ENCODE data around the gene CTDSPL2. TPM values are rescaled to one million over a fixed set of nuclear protein-coding genes. Genes with fewer than 3 reads are reported as not detected.
A peak's percentile ranks its signal among the peaks of the same experiment; 100 is the strongest.
"Not testable (repeated sequence)": the region's sequence is repeated elsewhere in the genome, so short reads cannot be mapped to it uniquely, and the experiment has no call there.

CTDSPL2 gene
- total and polyA plus RNA-seq, 3 experiments from 2014 or later = 42.4 to 69.8 (median 63.0) TPM

GRCh38 chr15:44544745-44545144 lies 117.3 kb downstream of the CTDSPL2 start:
- ChIA-PET POLR2A (interaction anchor here (0.7 to 1.0 kb wide), 2 partner anchors 14 to 16 kb away, joined by 3 read pairs; no protein-coding TSS in a partner anchor), CTCF (interaction anchor here (2.0 kb wide), 1 partner anchor 8 kb away, joined by 16 read pairs; the partner anchor contains the start of gene EIF3J)
- peaks cover 45% of the 10 kb centered on the region for H3K4me1 ChIP-seq (ENCODE audit: insufficient read depth, low read length)
- Mint-ChIP-seq H3K4me3 (peak overlapping the region in 1 of 7 donors; percentile 32), H3K36me3 (peaks cover 3 to 54% (median 7%) of the 10 kb centered on the region in 3 donors), H3K4me1 (peaks cover 54 to 79% (median 74%) of the 10 kb centered on the region in 3 donors)
- H3K9me3 ChIP-seq (ENCODE audit: low read length); H3K27ac Mint-ChIP-seq; H3K27ac ChIP-seq (ENCODE audit: low read depth, low read length); DNase-seq; H3K4me3 ChIP-seq (ENCODE audit: low read length); H3K36me3 ChIP-seq (ENCODE audit: insufficient read depth, low read length); H3K9me3 Mint-ChIP-seq; H3K27me3 Mint-ChIP-seq; H3K27me3 ChIP-seq (ENCODE audit: insufficient read depth, low read length, poor library complexity, severe bottlenecking): not testable (repeated sequence)

GRCh38 chr15:44545913-44546802 lies 118.7 kb downstream of the CTDSPL2 start:
- Histone ChIP-seq H3K4me3 (ENCODE audit: low read length) (no peak overlapping the region), H3K4me1 (ENCODE audit: insufficient read depth, low read length) (peaks cover 36% of the 10 kb centered on the region), H3K36me3 (ENCODE audit: insufficient read depth, low read length) (peaks cover 3% of the 10 kb centered on the region), H3K9me3 (ENCODE audit: low read length) (no peaks in the 10 kb centered on the region), H3K27me3 (ENCODE audit: insufficient read depth, low read length, poor library complexity, severe bottlenecking) (no peaks in the 10 kb centered on the region), H3K27ac (ENCODE audit: low read depth, low read length) (no peak overlapping the region)
- peaks cover 58 to 81% (median 77%) of the 10 kb centered on the region in 3 donors for H3K4me1 Mint-ChIP-seq
- no peak for DNase-seq
- peak overlapping the region; percentile 9 to 59 (median 47) for H3K4me3 Mint-ChIP-seq
- POLR2A ChIA-PET = interaction anchor here (1.9 kb wide), 1 partner anchor 9 kb away, joined by 10 read pairs; the partner anchor contains the start of gene EIF3J
- peaks cover 5 to 53% (median 6%) of the 10 kb centered on the region in 3 donors for H3K36me3 Mint-ChIP-seq
- no peaks in the 10 kb centered on the region for H3K9me3 Mint-ChIP-seq
- CTCF ChIA-PET = interaction anchor here (0.7 to 2.0 kb wide), 5 partner anchors 9 to 33 kb away, joined by 3 to 16 read pairs (median 7); partner anchors contain the start of gene EIF3J
- no peaks in the 10 kb centered on the region for H3K27me3 Mint-ChIP-seq
- H3K27ac Mint-ChIP-seq = peak overlapping the region; percentile 30 to 90 (median 80)

- Histone ChIP-seq H3K36me3 (ENCODE audit: insufficient read depth, low read length) (peaks cover 13% of the 10 kb centered on the region), H3K4me1 (ENCODE audit: insufficient read depth, low read length) (peaks cover 14% of the 10 kb centered on the region)
- H3K4me3 ChIP-seq (ENCODE audit: low read length); DNase-seq; H3K27me3 Mint-ChIP-seq; H3K9me3 Mint-ChIP-seq; H3K27ac ChIP-seq (ENCODE audit: low read depth, low read length); H3K9me3 ChIP-seq (ENCODE audit: low read length); H3K4me3 Mint-ChIP-seq; CTCF ChIA-PET; H3K27me3 ChIP-seq (ENCODE audit: insufficient read depth, low read length, poor library complexity, severe bottlenecking): not testable (repeated sequence)
- Mint-ChIP-seq H3K4me1 (peaks cover 33 to 54% (median 51%) of the 10 kb centered on the region in 3 donors), H3K36me3 (peaks cover 0 to 52% (median 4%) of the 10 kb centered on the region in 3 donors), H3K27ac (peak overlapping the region in 5 of 8 donors; percentile 24 to 56 (median 39))
- POLR2A ChIA-PET = interaction anchor here (0.7 kb wide), 1 partner anchor 124 kb away, joined by 5 read pairs; no protein-coding TSS in a partner anchor
These were observed 121.7 kb downstream of the CTDSPL2 start for GRCh38 chr15:44549152-44549551.

- H3K27ac Mint-ChIP-seq = peak overlapping the region in 5 of 8 donors; percentile 12 to 73 (median 44)
- DNase-seq = peak in 1 of 5 donors; percentile 21
- H3K27me3 ChIP-seq (ENCODE audit: insufficient read depth, low read length, poor library complexity, severe bottlenecking) = no peaks in the 10 kb centered on the region
- H3K4me1 ChIP-seq (ENCODE audit: insufficient read depth, low read length) = peaks cover 23% of the 10 kb centered on the region
- CTCF ChIA-PET = interaction anchor here (1.2 kb wide), 1 partner anchor 15 kb away, joined by 3 read pairs; no protein-coding TSS in a partner anchor
- H3K9me3 ChIP-seq (ENCODE audit: low read length) = no peaks in the 10 kb centered on the region
- peaks cover 21% of the 10 kb centered on the region for H3K36me3 ChIP-seq (ENCODE audit: insufficient read depth, low read length)
- no peak overlapping the region for H3K4me3 Mint-ChIP-seq
- no peaks in the 10 kb centered on the region for H3K9me3 Mint-ChIP-seq
- POLR2A ChIA-PET = no interaction called here
- no peak overlapping the region for H3K27ac ChIP-seq (ENCODE audit: low read depth, low read length)
- peaks cover 40 to 62% (median 59%) of the 10 kb centered on the region in 3 donors for H3K4me1 Mint-ChIP-seq
- H3K36me3 Mint-ChIP-seq = peaks cover 4 to 62% (median 5%) of the 10 kb centered on the region in 3 donors
- no peaks in the 10 kb centered on the region for H3K27me3 Mint-ChIP-seq
- H3K4me3 ChIP-seq (ENCODE audit: low read length) = no peak overlapping the region
These were observed 122.8 kb downstream of the CTDSPL2 start for GRCh38 chr15:44550256-44550655.

- H3K4me3 Mint-ChIP-seq = no peak overlapping the region
- POLR2A ChIA-PET = no interaction called here
- H3K27ac Mint-ChIP-seq = peak overlapping the region in 4 of 8 donors; percentile 5 to 64 (median 31)
- H3K4me3 ChIP-seq (ENCODE audit: low read length) = no peak overlapping the region
- H3K4me1 ChIP-seq (ENCODE audit: insufficient read depth, low read length) = peaks cover 25% of the 10 kb centered on the region
- no peaks in the 10 kb centered on the region for H3K9me3 ChIP-seq (ENCODE audit: low read length)
- no peak for DNase-seq
- no peaks in the 10 kb centered on the region for H3K27me3 ChIP-seq (ENCODE audit: insufficient read depth, low read length, poor library complexity, severe bottlenecking)
- no peak overlapping the region for H3K27ac ChIP-seq (ENCODE audit: low read depth, low read length)
- H3K36me3 Mint-ChIP-seq = peaks cover 4 to 67% (median 9%) of the 10 kb centered on the region in 3 donors
- H3K4me1 Mint-ChIP-seq = peaks cover 40 to 64% (median 59%) of the 10 kb centered on the region in 3 donors
- CTCF ChIA-PET = interaction anchor here (1.2 kb wide), 1 partner anchor 14 kb away, joined by 3 read pairs; no protein-coding TSS in a partner anchor
- H3K27me3 Mint-ChIP-seq = no peaks in the 10 kb centered on the region
- H3K9me3 Mint-ChIP-seq = no peaks in the 10 kb centered on the region
- peaks cover 21% of the 10 kb centered on the region for H3K36me3 ChIP-seq (ENCODE audit: insufficient read depth, low read length)
These were observed 123.3 kb downstream of the CTDSPL2 start for GRCh38 chr15:44550734-44551133.

GRCh38 chr15:44554934-44555723 lies 127.7 kb downstream of the CTDSPL2 start:
- H3K27me3 ChIP-seq (ENCODE audit: insufficient read depth, low read length, poor library complexity, severe bottlenecking) = no peaks in the 10 kb centered on the region
- H3K4me1 ChIP-seq (ENCODE audit: insufficient read depth, low read length) = peaks cover 25% of the 10 kb centered on the region
- Mint-ChIP-seq H3K4me3 (no peak overlapping the region), H3K4me1 (peaks cover 28 to 47% (median 38%) of the 10 kb centered on the region in 3 donors), H3K27ac (peak overlapping the region; percentile 21 to 79 (median 50)), H3K27me3 (no peaks in the 10 kb centered on the region), H3K9me3 (no peaks in the 10 kb centered on the region), H3K36me3 (peaks cover 4 to 75% (median 21%) of the 10 kb centered on the region in 3 donors)
- ChIA-PET CTCF (interaction anchor here (1.1 to 1.2 kb wide), 2 partner anchors 9 to 298 kb away, joined by 3 to 8 read pairs; no protein-coding TSS in a partner anchor), POLR2A (interaction anchor here (1.1 kb wide), 1 partner anchor 9 kb away, joined by 9 read pairs; no protein-coding TSS in a partner anchor)
- H3K9me3 ChIP-seq (ENCODE audit: low read length) = no peaks in the 10 kb centered on the region
- H3K36me3 ChIP-seq (ENCODE audit: insufficient read depth, low read length) = peaks cover 35% of the 10 kb centered on the region
- no peak for DNase-seq
- no peak overlapping the region for H3K4me3 ChIP-seq (ENCODE audit: low read length)
- H3K27ac ChIP-seq (ENCODE audit: low read depth, low read length) = no peak overlapping the region

GRCh38 chr15:44560926-44561325 lies 133.5 kb downstream of the CTDSPL2 start:
- CTCF ChIA-PET = interaction anchor here (1.5 kb wide), 1 partner anchor 18 kb away, joined by 3 read pairs; no protein-coding TSS in a partner anchor
- peak in 2 of 5 donors; percentile 23 to 46 for DNase-seq
- H3K27ac ChIP-seq (ENCODE audit: low read depth, low read length); H3K9me3 Mint-ChIP-seq; H3K4me3 Mint-ChIP-seq; H3K27me3 ChIP-seq (ENCODE audit: insufficient read depth, low read length, poor library complexity, severe bottlenecking); POLR2A ChIA-PET; H3K9me3 ChIP-seq (ENCODE audit: low read length); H3K4me3 ChIP-seq (ENCODE audit: low read length); H3K27me3 Mint-ChIP-seq: not testable (repeated sequence)
- H3K36me3 Mint-ChIP-seq = peaks cover 0 to 87% (median 29%) of the 10 kb centered on the region in 3 donors
- peak overlapping the region; percentile 16 to 82 (median 54) for H3K27ac Mint-ChIP-seq
- H3K36me3 ChIP-seq (ENCODE audit: insufficient read depth, low read length) = peaks cover 42% of the 10 kb centered on the region
- H3K4me1 Mint-ChIP-seq = peaks cover 21 to 34% (median 30%) of the 10 kb centered on the region in 3 donors
- H3K4me1 ChIP-seq (ENCODE audit: insufficient read depth, low read length) = peaks cover 15% of the 10 kb centered on the region

All from CD8-positive, alpha-beta memory T cell (primary cell).